ENCODE results near the gene GPR137B.

GPR137B gene

DNA sequence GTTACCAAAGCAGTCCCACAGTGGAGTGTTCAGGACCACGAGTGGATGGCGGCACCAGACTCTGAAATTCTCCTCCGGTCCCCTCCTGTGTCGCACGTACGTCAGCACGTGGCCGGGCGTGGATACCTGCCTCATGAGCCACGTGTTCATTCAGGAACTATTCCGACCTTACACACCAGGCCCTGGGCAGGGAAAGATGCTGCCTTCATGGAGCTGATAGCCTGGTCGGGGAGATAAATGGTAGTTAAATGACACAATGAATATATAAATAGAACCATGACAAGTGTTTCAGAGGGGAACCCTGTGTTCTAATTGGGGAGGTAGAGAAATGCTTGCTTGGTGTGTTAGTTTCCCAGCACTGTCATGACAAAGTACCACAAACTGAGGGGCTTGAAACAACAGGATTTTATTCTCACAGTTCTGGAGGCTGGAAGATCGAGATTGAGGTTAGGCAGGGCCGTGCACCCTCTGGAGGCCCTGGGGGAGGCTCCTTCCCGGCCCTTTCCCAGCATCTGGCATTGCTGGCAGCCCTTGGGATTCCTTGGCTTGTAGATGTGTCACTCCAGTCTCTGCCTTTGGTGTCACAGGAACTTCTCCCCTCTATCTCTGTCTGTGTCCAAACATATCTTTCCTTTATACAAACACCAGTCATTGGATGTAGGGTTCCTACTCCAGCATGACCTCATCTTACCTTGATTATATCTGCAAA, 28.9 kb upstream of the GPR137B start:
- H3K36me3 ChIP-seq (ENCODE audit: low read length) = no peaks in the 10 kb centered on the region
- H3K4me2 ChIP-seq (ENCODE audit: low read depth, low read length, poor library complexity, severe bottlenecking) = no peak overlapping the region
- H3K79me2 ChIP-seq (ENCODE audit: insufficient read depth, low read length) = no peaks in the 10 kb centered on the region
- H4K20me1 ChIP-seq (ENCODE audit: low read depth, low read length) = no peaks in the 10 kb centered on the region
- H3K9ac ChIP-seq (ENCODE audit: low read length) = no peak overlapping the region
- H3K4me3 ChIP-seq (ENCODE audit: insufficient read depth, low read length, poor library complexity, severe bottlenecking) = no peak overlapping the region
- no peak overlapping the region for H3K27ac ChIP-seq (ENCODE audit: low read depth, low read length)
- no peak overlapping the region for H2AFZ ChIP-seq (ENCODE audit: low read depth, low read length, severe bottlenecking)
- no peak for TF ChIP-seq EZH2phosphoT487 (conservative IDR thresholded peaks at IDR 0.05; ENCODE audit: low read length)
- TF ChIP-seq, protein P1, sequence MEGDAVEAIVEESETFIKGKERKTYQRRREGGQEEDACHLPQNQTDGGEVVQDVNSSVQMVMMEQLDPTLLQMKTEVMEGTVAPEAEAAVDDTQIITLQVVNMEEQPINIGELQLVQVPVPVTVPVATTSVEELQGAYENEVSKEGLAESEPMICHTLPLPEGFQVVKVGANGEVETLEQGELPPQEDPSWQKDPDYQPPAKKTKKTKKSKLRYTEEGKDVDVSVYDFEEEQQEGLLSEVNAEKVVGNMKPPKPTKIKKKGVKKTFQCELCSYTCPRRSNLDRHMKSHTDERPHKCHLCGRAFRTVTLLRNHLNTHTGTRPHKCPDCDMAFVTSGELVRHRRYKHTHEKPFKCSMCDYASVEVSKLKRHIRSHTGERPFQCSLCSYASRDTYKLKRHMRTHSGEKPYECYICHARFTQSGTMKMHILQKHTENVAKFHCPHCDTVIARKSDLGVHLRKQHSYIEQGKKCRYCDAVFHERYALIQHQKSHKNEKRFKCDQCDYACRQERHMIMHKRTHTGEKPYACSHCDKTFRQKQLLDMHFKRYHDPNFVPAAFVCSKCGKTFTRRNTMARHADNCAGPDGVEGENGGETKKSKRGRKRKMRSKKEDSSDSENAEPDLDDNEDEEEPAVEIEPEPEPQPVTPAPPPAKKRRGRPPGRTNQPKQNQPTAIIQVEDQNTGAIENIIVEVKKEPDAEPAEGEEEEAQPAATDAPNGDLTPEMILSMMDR (IDR thresholded peaks at IDR 0.05; ENCODE audit: insufficient read depth, low read length, poor library complexity, severe bottlenecking) = no peak
- no peaks in the 10 kb centered on the region for H3K9me3 ChIP-seq (ENCODE audit: insufficient read depth, low read length)
- H3K9me2 ChIP-seq (replicated peaks; ENCODE audit: insufficient read depth, low read length) = no peaks in the 10 kb centered on the region
- H3K27me3 ChIP-seq (ENCODE audit: low read length) = no peaks in the 10 kb centered on the region
- H3F3A ChIP-seq (ENCODE audit: insufficient read depth) = no peaks in the 10 kb centered on the region

DNA sequence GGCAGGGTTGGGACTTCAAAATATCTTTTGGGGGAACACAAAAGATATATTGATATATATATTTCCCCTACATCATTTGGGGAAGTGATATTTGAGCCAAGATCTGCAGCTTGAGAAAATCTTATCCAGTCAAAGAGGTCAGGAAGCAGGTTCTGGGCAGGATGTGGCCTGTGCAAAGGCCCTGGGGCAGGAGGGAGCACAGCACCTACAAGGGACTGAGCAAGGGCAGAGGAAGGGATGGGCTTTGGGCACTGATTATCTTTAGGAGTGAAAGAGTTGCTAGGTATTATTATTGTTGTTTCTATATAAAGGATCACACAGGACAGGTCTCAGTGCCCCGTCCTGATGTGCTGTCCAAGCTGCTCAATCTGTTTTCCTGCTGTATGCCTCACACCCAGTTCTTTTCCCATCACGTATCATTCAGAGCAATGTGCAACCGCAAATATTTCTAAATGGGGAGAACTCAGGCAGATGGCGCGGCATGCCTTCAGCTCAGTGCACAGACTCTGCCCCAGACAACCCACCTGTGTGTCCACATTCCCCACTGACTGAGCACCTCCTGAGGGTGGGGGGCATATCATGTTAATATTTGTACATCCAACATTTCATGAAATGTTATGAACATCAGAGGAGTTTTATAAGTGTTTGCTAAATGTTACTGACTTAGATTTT, 28.1 kb upstream of the GPR137B start:
- H3K79me2 ChIP-seq (ENCODE audit: insufficient read depth, low read length) = no peaks in the 10 kb centered on the region
- H3F3A ChIP-seq (ENCODE audit: insufficient read depth) = no peaks in the 10 kb centered on the region
- no peaks in the 10 kb centered on the region for H3K9me2 ChIP-seq (replicated peaks; ENCODE audit: insufficient read depth, low read length)
- H3K9ac ChIP-seq (ENCODE audit: low read length) = no peak overlapping the region
- H3K9me3 ChIP-seq (ENCODE audit: insufficient read depth, low read length) = no peaks in the 10 kb centered on the region
- H4K20me1 ChIP-seq (ENCODE audit: low read depth, low read length) = no peaks in the 10 kb centered on the region
- H2AFZ ChIP-seq (ENCODE audit: low read depth, low read length, severe bottlenecking) = no peak overlapping the region
- no peak overlapping the region for H3K27ac ChIP-seq (ENCODE audit: low read depth, low read length)
- H3K4me2 ChIP-seq (ENCODE audit: low read depth, low read length, poor library complexity, severe bottlenecking) = no peak overlapping the region
- no peak for TF ChIP-seq EZH2phosphoT487 (conservative IDR thresholded peaks at IDR 0.05; ENCODE audit: low read length)
- TF ChIP-seq, protein P1 (IDR thresholded peaks at IDR 0.05; ENCODE audit: insufficient read depth, low read length, poor library complexity, severe bottlenecking) = no peak
- H3K27me3 ChIP-seq (ENCODE audit: low read length) = no peaks in the 10 kb centered on the region
- no peak overlapping the region for H3K4me3 ChIP-seq (ENCODE audit: insufficient read depth, low read length, poor library complexity, severe bottlenecking)
- H3K36me3 ChIP-seq (ENCODE audit: low read length) = no peaks in the 10 kb centered on the region

DNA sequence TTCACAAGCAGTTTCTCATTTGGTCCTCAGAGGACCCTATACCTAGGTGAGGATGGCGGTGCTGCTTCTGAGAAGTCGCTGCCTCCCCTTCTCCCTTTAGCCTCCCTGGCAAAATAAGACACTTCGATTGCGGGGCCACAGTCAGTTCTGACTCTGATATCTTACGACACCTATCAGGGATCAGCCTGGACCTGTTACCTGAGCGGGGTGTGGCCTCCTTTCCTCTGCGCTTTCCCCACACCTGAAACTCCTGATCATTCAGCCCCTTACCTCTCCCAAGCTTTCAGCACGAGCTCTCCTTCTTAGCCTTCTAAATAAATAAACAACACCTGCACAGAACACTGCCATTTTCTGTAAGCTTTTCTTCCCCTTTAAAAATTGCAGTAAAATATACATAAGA, 24.6 kb upstream of the GPR137B start:
- no peaks in the 10 kb centered on the region for H3K9me2 ChIP-seq (replicated peaks; ENCODE audit: insufficient read depth, low read length)
- H3K4me3 ChIP-seq (ENCODE audit: insufficient read depth, low read length, poor library complexity, severe bottlenecking) = no peak overlapping the region
- H3K9ac ChIP-seq (ENCODE audit: low read length) = no peak overlapping the region
- H4K20me1 ChIP-seq (ENCODE audit: low read depth, low read length) = no peaks in the 10 kb centered on the region
- no peak overlapping the region for H3K27ac ChIP-seq (ENCODE audit: low read depth, low read length)
- H3K79me2 ChIP-seq (ENCODE audit: insufficient read depth, low read length) = no peaks in the 10 kb centered on the region
- TF ChIP-seq, protein P1 (IDR thresholded peaks at IDR 0.05; ENCODE audit: insufficient read depth, low read length, poor library complexity, severe bottlenecking) = no peak
- TF ChIP-seq EZH2phosphoT487 (conservative IDR thresholded peaks at IDR 0.05; ENCODE audit: low read length) = no peak
- no peaks in the 10 kb centered on the region for H3K9me3 ChIP-seq (ENCODE audit: insufficient read depth, low read length)
- H3F3A ChIP-seq (ENCODE audit: insufficient read depth) = no peaks in the 10 kb centered on the region
- no peaks in the 10 kb centered on the region for H3K27me3 ChIP-seq (ENCODE audit: low read length)
- H2AFZ ChIP-seq (ENCODE audit: low read depth, low read length, severe bottlenecking) = no peak overlapping the region
- no peak overlapping the region for H3K4me2 ChIP-seq (ENCODE audit: low read depth, low read length, poor library complexity, severe bottlenecking)
- H3K36me3 ChIP-seq (ENCODE audit: low read length) = no peaks in the 10 kb centered on the region

Measured in SU-DHL-6 (cell line).